NCI-H2196 (cell line): ENCODE measurements around the gene PXMP2.

Experiments used
- DNase-seq: peaks from one replicate; lab custom pipeline; 2025; ENCODE audit not compliant: unreplicated experiment; lab: John Stamatoyannopoulos, UW

The PXMP2 gene

GRCh38 chr12:132720606-132721345 is 33.4 kb downstream of the PXMP2 start:
- DNase-seq: no peak

- DNase-seq: no peak
Observed at GRCh38 chr12:132723015-132723763, 35.8 kb downstream of the PXMP2 start.

GRCh38 chr12:132723764-132724140 is 36.4 kb downstream of the PXMP2 start:
- no peak for DNase-seq

- DNase-seq: no peak
Observed at GRCh38 chr12:132724506-132725241, 37.3 kb downstream of the PXMP2 start.

GRCh38 chr12:132726386-132726785 is 39.0 kb downstream of the PXMP2 start:
- no peak for DNase-seq

- DNase-seq: no peak
Observed at GRCh38 chr12:132727091-132727794, 39.9 kb downstream of the PXMP2 start.

- DNase-seq: no peak
Observed at GRCh38 chr12:132728502-132728901, 41.1 kb downstream of the PXMP2 start.

- no peak for DNase-seq
Observed at GRCh38 chr12:132729541-132730320, 42.3 kb downstream of the PXMP2 start.

- DNase-seq: no peak
Observed at GRCh38 chr12:132730353-132730752, 43.0 kb downstream of the PXMP2 start.

- DNase-seq: no peak
Observed at GRCh38 chr12:132731574-132731973, 44.2 kb downstream of the PXMP2 start.

GRCh38 chr12:132734206-132734605 is 46.8 kb downstream of the PXMP2 start:
- no peak for DNase-seq

GRCh38 chr12:132735496-132735895 is 48.1 kb downstream of the PXMP2 start:
- DNase-seq: no peak

GRCh38 chr12:132736378-132736777 is 49.0 kb downstream of the PXMP2 start:
- no peak for DNase-seq

- DNase-seq: no peak
Observed at GRCh38 chr12:132736913-132737312, 49.5 kb downstream of the PXMP2 start.

GRCh38 chr12:132739600-132740312 is 52.4 kb downstream of the PXMP2 start:
- no peak for DNase-seq

- no peak for DNase-seq
Observed at GRCh38 chr12:132740313-132740646, 52.9 kb downstream of the PXMP2 start.

- DNase-seq: no peak
Observed at GRCh38 chr12:132740652-132741051, 53.3 kb downstream of the PXMP2 start.

- no peak for DNase-seq
Observed at GRCh38 chr12:132741620-132742019, 54.2 kb downstream of the PXMP2 start.

- DNase-seq: no peak
Observed at GRCh38 chr12:132743831-132744230, 56.4 kb downstream of the PXMP2 start.

GRCh38 chr12:132746613-132747012 is 59.2 kb downstream of the PXMP2 start:
- DNase-seq: peak; percentile 50
